Neural cell (in vitro differentiated cells): ENCODE measurements around the gene CYB5B.

Experiments used
- CTCF ChIP-seq: fragments of 450-650 bp; IDR thresholded peaks from 2 replicates; pipeline ENCODE4 v1.5.1; 2014; ENCODE audit warnings: antibody characterized with exemption, mild to moderate bottlenecking, moderate library complexity; ENCODE audit not compliant: poor library complexity, severe bottlenecking
- EZH2 ChIP-seq: fragments of 200-600, 300-800 bp; shearing (Covaris generic), sonication (generic); IDR thresholded peaks from 2 replicates; pipeline ENCODE4 v1.6.1; 2014; ENCODE audit warnings: antibody characterized with exemption, low read length, borderline replicate concordance, mild to moderate bottlenecking; ENCODE audit not compliant: insufficient read depth, poor library complexity, severe bottlenecking
- RAD21 ChIP-seq: fragments of 450-650 bp; conservative IDR thresholded peaks from 2 replicates; pipeline ENCODE4 v1.6.1; 2014; ENCODE audit warnings: antibody characterized with exemption, mild to moderate bottlenecking, moderate library complexity
- REST ChIP-seq: IDR thresholded peaks from 2 replicates; pipeline ENCODE4 v1.6.1; 2012; ENCODE audit warnings: borderline replicate concordance
- TAF1 ChIP-seq: IDR thresholded peaks from 2 replicates; pipeline ENCODE4 v1.6.1; 2012; ENCODE audit warnings: low read depth

- no peak for TF ChIP-seq CTCF
- TF ChIP-seq REST = no peak
- no peak for TF ChIP-seq TAF1
- no peak for TF ChIP-seq RAD21
- no peak for TF ChIP-seq EZH2
Measured at GRCh38 chr16:69498926-69499325, 74.5 kb downstream of the CYB5B start.
